ENCODE measurements around the gene ARID4A. TPM values are rescaled to one million over a fixed set of nuclear protein-coding genes. Genes with fewer than 3 reads are reported as not detected.

Gene ARID4A
- total RNA-seq, 1 donor from 2014 or later: 8.6 TPM

DNA sequence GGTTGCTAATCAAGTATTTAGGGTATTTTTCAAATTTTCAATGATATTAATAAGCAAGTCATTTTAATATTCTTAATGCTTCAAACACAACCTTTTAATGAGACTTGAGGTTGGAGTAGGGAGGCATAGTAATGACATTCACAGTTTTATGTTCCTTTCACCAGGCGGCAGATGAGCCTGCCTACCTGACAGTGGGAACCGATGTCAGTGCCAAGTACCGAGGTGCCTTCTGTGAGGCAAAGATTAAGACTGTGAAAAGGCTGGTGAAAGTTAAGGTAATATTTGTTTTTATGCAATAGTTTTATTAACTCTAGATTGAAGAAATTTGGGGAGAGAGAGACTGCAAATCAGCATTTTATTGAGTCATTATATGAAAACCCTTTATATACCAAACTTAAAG lies 3.1 kb downstream of the ARID4A start:
- TF ChIP-seq, protein P1, sequence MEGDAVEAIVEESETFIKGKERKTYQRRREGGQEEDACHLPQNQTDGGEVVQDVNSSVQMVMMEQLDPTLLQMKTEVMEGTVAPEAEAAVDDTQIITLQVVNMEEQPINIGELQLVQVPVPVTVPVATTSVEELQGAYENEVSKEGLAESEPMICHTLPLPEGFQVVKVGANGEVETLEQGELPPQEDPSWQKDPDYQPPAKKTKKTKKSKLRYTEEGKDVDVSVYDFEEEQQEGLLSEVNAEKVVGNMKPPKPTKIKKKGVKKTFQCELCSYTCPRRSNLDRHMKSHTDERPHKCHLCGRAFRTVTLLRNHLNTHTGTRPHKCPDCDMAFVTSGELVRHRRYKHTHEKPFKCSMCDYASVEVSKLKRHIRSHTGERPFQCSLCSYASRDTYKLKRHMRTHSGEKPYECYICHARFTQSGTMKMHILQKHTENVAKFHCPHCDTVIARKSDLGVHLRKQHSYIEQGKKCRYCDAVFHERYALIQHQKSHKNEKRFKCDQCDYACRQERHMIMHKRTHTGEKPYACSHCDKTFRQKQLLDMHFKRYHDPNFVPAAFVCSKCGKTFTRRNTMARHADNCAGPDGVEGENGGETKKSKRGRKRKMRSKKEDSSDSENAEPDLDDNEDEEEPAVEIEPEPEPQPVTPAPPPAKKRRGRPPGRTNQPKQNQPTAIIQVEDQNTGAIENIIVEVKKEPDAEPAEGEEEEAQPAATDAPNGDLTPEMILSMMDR (conservative IDR thresholded peaks at IDR 0.05; ENCODE audit: low read depth, low read length): no peak
- DNase-seq (ENCODE audit: low read depth): no peak
- no peak overlapping the region for H3K4me3 ChIP-seq (ENCODE audit: low read depth, low read length)

DNA sequence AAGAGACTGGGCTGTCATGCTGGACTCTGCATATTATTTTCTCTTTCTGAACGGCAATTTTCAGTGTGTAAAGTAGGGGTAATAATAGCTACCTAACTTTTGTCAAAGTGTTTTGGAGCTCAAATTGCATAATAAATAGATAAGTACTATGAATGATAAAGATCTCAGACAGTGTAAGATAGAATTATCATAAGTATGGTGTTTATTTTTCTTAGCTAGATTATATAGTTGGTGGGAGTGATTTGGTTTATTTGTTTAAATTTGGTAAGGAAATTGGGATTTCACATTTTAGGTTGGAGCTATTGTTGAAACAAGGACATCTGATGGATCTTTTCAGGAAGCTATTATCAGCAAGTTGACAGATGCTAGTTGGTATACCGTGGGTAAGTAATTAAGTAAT lies 7.4 kb downstream of the ARID4A start:
- DNase-seq (ENCODE audit: low read depth): no peak
- TF ChIP-seq, protein P1 (conservative IDR thresholded peaks at IDR 0.05; ENCODE audit: low read depth, low read length): no peak
- no peak overlapping the region for H3K4me3 ChIP-seq (ENCODE audit: low read depth, low read length)

DNA sequence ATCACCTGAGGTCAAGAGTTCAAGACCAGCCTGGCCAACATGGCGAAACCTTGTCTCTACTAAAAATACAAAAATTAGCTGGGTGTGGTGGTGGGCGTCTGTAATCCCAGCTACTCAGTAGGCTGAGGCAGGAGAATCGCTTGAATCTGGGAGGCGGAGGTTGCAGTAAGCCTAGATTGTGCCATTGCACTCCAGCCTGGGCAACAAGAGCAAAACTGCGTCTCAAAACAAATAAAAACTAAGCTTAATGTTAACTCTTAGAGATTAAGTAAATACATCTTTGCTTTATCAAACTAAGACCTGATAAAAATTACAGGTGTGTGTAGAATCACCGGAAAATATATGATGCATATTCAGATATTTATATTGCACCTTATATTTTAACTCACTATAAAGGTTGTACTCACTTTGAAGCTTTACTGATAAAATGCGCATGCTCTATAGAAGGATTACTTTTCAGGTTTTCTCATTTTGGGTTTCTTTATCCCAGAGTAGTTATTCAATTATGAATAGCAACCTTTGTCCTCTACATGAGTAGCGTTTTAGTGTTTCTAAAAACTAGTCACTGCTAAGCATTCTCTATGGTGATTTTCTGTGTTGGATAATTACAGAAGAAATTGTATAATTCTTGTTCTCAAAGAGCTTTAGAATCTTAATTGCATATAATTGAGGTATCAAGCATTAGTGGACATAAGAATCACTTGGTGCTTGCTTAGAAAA lies 9.4 kb downstream of the ARID4A start:
- TF ChIP-seq, protein P1 (conservative IDR thresholded peaks at IDR 0.05; ENCODE audit: low read depth, low read length): no peak
- no peak for DNase-seq (ENCODE audit: low read depth)
- no peak overlapping the region for H3K4me3 ChIP-seq (ENCODE audit: low read depth, low read length)

DNA sequence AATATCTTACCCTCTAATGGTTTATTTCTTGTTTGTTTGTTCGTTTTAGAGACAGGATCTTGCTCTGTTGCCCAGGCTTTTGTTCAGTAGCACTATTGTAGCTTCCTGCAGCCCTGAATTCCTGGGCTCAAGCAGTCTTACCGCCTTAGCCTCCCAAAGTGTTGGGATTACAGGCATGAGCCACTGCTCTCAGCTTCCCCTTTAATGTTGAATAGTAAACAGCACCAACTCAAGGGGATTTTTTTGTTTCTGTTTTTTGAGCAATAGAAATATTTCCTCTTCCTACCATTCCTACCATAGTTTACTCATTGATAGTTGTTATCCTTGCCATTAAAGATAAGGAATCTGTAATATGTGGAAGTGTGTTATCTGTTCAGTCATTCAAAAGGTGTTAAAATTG lies 10.7 kb downstream of the ARID4A start:
- DNase-seq (ENCODE audit: low read depth): no peak
- no peak overlapping the region for H3K4me3 ChIP-seq (ENCODE audit: low read depth, low read length)
- TF ChIP-seq, protein P1 (conservative IDR thresholded peaks at IDR 0.05; ENCODE audit: low read depth, low read length): no peak

DNA sequence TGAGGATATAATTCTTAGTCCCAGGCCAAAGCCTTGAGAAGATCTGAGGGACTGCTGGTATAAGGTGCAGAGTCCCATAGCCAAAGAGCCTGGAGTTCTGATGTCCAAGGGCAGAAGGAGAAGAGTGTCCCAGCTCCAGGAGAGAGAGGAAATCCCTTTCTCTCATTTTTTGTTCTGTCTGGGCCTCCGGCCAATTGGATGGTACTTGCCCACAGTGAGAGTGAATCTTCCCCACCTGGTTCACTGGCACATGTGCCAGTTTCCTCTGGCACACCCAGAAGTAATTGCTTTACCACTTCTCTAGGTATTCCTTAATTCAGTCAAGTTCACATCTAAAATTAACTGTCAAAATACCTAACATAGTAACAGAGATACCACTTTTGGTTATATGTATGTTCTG lies 15.3 kb downstream of the ARID4A start:
- TF ChIP-seq, protein P1 (conservative IDR thresholded peaks at IDR 0.05; ENCODE audit: low read depth, low read length): no peak
- H3K4me3 ChIP-seq (ENCODE audit: low read depth, low read length): no peak overlapping the region
- no peak for DNase-seq (ENCODE audit: low read depth)

DNA sequence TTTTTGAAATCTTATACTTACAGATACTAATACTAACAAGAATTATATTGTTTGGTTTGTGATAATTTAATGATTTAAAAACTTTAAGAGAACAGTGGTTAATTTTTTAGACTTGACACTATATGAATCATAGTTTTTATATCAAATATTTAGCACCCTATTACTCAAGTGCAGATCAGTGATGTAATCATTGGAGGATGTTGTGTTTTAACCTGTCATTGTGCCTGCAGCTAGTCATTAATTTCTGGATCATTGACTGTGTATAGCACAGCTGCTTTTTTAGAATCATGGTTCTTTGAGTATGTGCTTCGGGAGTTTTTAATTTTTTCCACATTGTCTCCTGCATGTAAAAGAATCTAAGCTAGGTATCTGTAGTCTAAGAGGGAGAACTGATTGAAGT lies 17.3 kb downstream of the ARID4A start:
- no peak overlapping the region for H3K4me3 ChIP-seq (ENCODE audit: low read depth, low read length)
- TF ChIP-seq, protein P1 (conservative IDR thresholded peaks at IDR 0.05; ENCODE audit: low read depth, low read length): no peak
- no peak for DNase-seq (ENCODE audit: low read depth)

DNA sequence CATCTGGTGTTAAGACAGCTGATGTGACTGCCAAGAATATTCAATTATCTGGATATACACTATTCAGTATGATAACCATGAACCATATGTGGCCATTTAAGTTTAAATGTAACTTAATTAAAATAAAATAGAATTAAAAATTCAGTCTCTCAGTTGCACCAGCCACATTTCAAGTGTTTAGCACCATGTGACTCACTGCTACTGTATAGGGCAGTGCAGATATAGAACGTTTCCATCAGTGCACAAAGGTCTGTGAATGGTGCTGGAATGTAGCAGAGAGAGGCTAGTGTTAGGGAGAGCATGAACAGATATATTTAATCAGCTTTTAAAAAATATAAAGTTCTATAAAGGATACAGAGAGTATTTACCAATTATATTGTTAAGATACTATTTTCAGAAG lies 28.7 kb downstream of the ARID4A start:
- TF ChIP-seq, protein P1 (conservative IDR thresholded peaks at IDR 0.05; ENCODE audit: low read depth, low read length): no peak
- DNase-seq (ENCODE audit: low read depth): no peak
- H3K4me3 ChIP-seq (ENCODE audit: low read depth, low read length): no peak overlapping the region
